CD4-positive, alpha-beta T cell treated with Interleukin-4 for 1 hour (primary cell): Measurements from ENCODE around the gene ALDH3A2.
"Not testable (repeated sequence)": the region's sequence is repeated elsewhere in the genome, so short reads cannot be mapped to it uniquely, and the experiment has no call there.

Experiments
- DNase-seq, 2 donors: peaks; one replicate each; pipeline ENCODE4 v3.0.0-alpha.2; 2020 to 2022

ALDH3A2 gene

DNA sequence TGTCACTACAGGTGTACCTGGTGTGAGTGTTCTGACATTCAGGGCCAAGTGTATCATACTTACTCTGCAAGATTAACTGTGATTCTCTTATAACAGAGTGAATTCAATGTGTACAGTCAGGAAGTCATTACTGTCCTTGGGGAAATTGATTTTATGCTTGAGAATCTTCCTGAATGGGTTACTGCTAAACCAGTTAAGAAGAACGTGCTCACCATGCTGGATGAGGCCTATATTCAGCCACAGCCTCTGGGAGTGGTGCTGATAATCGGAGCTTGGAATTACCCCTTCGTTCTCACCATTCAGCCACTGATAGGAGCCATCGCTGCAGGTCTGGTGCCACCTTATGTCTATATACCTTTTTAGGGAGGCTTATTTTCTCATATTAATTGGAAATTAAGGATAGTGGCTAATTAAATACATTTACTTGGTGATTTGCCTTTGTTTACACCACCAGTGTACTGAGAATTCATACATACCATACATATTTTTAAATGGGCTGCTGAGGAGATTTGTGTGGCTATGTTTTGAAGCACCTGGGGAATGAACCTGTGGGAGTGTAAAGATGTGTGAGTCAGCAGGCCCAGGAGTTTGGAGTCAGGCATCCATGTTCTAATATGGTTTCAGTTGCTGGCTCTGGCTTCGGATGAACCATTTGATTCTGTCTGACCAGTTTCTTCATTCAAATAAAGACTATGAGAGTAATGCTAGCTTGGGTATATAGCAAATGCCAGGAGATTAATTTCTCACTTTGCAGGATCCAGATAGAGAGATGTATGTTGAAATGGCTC is 3.1 kb downstream of the ALDH3A2 start:
- no peak for DNase-seq

GRCh38 chr17:19652595-19652994 is 4.0 kb downstream of the ALDH3A2 start:
- DNase-seq, result no peak

DNA sequence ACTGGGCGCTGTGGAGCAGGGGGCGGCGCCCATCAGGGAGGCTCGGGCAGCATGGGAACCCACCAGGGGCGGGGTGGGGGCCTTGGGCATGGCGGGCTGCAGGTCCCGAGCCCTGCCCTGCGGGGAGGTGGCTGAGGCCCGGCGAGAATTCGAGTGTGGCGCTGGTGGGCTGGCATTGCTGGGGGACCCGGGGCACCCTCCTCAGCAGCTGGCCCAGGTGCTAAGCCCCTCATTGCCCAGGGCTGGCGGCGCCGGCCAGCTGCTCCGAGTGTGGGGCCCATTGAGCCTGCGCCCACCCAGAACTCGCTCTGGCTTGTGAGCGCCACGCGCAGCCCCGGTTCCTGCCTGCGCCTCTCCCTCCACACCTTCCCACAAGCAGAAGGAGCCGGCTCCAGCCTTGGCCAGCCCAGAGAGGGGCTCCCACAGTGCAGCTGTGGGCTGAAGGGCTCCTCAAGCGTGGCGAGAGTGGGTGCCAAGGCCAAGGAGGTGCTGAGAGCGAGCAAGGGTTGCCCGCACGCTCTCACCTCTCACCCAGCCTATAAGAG is 5.9 kb downstream of the ALDH3A2 start:
- DNase-seq, result no peak

GRCh38 chr17:19654896-19655295 is 6.3 kb downstream of the ALDH3A2 start:
- DNase-seq, result no peak

DNA sequence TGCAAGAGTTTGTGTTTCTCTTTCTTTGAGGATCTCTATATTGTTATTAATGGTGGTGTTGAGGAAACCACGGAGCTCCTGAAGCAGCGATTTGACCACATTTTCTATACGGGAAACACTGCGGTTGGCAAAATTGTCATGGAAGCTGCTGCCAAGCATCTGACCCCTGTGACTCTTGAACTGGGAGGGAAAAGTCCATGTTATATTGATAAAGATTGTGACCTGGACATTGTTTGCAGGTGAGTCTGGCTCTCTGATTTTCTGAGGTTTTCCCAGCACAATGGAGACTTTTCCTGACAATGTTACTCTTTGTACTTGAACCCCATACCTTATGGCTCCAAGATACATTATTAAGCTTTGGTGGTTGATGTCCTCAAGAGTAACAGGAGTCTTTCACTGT is 7.8 kb downstream of the ALDH3A2 start:
- no peak for DNase-seq

GRCh38 chr17:19656851-19657581 is 8.5 kb downstream of the ALDH3A2 start:
- no peak for DNase-seq

- DNase-seq, result no peak
These were observed 11.0 kb downstream of the ALDH3A2 start for GRCh38 chr17:19659366-19660177.

GRCh38 chr17:19660219-19660870 is 11.8 kb downstream of the ALDH3A2 start:
- DNase-seq, result no peak

DNA sequence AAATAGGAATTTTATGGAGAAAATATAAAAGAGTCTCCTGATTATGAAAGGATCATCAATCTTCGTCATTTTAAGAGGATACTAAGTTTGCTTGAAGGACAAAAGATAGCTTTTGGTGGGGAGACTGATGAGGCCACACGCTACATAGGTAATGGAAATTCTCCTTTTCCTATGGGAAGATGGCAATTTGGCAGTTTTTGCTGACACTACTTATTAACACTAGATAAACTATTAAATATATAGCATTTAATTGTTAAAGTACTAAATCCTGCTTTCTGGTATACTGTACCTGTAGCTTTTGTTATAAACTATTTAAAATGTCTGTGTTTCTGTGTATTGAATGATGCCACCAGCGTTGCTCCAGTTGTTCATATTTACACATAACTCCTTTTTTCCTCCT is 12.6 kb downstream of the ALDH3A2 start:
- DNase-seq, result no peak

DNA sequence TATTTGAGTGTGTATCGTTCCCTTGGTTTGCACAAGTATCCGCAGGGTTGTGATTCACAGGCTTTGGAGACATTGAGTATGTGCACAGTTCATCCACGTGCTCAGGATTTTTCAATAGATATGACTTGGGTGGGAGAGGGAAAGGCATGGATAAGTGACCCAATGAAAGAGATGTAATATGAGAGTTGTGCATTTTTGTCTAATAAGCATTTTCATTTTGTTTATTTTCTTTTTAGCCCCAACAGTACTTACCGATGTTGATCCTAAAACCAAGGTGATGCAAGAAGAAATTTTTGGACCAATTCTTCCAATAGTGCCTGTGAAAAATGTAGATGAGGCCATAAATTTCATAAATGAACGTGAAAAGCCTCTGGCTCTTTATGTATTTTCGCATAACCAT is 14.5 kb downstream of the ALDH3A2 start:
- DNase-seq, result no peak

DNA sequence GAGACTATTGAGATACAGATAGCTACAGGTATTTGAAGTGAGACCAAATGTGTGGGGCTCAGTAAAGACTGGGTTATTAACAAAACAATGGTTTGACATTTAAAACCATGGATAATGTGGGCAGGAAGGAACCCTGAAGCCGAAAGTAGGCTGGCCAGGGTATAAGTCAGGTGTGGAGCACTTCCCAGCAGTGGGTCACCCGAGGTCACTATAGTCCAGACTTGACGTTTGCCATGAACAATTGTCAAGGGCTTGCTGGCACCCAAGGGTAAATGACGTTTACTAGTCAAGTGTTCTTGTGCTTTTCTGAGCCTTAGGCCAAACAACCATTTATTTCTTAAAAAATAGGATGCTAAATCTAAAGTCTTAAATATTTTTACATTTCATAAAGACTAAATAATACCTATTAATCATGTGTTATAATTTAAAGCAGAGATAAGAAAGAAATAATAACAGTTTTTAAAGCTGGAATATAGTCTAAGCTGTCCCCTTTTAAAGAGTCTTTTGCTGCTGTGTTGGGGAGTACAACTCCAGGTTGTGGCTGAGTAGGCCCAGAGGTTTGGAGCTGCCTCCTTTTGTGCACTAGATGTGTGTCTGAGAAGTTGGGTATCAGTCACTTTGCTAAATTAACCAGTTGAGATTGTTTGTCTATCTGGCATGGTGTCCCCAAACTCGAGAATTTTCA is 15.7 kb downstream of the ALDH3A2 start:
- no peak for DNase-seq

- DNase-seq, result no peak
These were observed 16.2 kb downstream of the ALDH3A2 start for GRCh38 chr17:19664821-19665181.

GRCh38 chr17:19669680-19670079 is 21.1 kb downstream of the ALDH3A2 start:
- DNase-seq, result not testable (repeated sequence)

DNA sequence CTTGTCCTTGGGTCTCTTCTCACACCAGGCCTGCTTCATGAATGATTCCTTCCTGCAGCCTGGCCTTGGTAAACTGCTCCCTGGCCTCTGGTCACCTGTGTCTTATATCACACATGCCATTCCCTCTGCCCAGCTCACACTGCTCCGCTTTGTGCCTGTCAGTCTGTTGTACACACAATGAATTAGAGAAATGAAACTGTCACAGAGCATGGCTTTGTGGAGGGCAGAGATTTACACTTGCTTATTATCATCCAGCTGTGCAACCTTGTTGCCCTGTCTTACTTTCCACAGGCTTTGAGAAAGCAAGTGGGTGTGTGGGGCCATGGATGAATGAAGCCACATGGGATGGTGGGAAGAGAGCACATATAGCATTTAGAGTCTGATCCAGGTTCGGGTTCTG is 22.4 kb downstream of the ALDH3A2 start:
- DNase-seq, result no peak

DNA sequence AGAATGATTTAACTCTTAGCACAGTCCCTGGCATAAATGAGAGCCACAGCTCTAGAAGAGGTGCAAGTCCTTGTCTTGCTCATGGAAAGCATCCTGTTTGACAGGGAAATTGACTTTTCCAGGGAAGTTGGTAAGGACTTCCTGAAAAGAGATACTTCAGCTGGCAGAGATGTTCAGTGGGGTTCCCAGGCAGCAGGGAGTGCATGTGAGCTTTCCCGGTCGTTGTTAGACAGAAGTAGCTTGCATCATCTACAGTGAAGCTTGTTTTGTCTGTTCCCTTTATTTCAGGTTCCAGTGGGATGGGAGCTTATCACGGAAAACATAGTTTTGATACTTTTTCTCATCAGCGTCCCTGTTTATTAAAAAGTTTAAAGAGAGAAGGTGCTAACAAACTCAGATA is 22.9 kb downstream of the ALDH3A2 start:
- DNase-seq, result no peak

DNA sequence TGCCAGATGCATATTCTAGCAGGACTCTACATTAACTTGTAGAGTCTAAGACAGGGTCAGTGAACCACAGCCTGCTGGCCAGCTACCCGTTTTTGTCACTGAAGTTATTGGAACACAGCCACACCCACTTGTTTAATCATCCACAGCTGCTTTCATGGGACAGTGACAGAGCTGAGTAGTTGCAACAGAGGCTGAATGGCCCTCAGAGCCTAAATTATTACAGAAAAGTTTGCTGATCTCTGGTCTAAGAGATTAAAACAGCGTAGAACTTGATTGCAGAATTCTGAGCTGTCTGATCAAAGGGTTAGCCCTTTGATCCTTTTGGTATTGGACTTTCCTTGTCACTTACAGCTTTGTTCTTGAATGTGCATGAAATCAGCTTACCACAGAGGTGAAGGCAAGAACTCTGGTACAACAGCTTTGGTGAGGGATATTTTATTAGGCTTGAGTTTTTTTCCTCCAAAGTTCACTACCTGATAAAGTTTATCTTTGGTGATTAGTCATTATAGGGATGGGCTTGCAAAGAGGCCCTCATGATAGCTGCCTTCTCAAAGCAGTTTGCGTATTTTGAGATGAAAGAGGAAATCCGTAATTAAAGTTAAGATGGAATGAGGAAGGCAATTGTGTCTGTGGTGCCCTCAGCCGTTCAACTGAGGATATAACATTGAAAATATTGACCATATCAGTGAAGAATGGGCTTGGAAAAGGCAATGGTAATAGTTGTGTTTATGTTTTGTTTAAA is 23.6 kb downstream of the ALDH3A2 start:
- DNase-seq, result no peak

- DNase-seq, result no peak
These were observed 25.1 kb downstream of the ALDH3A2 start for GRCh38 chr17:19673623-19674022.

- DNase-seq, result no peak
These were observed 28.3 kb downstream of the ALDH3A2 start for GRCh38 chr17:19676896-19677295.

- no peak for DNase-seq
These were observed 29.3 kb downstream of the ALDH3A2 start for GRCh38 chr17:19677736-19678379.

- no peak for DNase-seq
These were observed 30.3 kb downstream of the ALDH3A2 start for GRCh38 chr17:19678581-19679453.
